ENCODE data around the gene SMAD1.

Gene SMAD1

DNA sequence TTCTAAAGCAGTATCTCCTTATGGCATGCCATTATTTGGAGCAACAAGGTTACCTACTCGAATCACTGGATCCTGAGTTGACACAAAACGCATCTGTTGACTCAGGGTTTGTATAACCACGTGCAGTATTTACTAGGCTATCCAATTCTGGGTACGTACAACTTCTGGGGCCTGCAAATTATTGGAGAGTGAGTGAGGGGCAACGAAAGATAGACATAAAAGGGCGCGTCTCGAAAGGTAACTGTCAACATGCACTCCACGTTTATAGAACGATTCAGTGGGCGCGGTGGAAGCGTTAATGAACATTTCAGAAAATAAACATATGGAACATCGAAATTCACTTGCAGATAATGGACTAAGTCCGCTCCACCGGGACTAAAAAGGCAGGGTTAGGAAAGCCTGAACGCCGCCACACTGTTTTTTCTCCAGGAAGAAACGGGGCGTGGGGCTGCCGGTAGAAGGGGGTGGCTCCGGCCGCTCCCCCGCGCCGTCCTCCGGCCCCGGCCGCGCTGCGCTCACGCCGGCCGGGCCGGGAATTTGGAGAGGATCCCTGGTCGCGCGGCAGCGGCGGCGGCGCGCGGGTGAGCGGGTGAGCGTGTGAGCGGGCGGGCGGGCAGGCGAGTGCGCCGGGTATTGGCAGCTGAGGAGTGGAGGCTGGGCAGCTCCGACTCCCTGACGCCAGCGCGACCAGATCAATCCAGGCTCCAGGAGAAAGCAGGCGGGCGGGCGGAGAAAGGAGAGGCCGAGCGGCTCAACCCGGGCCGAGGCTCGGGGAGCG lies at the start of gene SMAD1:
Gene SMAD1 (plus strand): TSS at position 690 of the 778 bp plus-strand sequence. CDS start 32,761 bp downstream, outside the sequence.
- DNase-seq (ENCODE audit: low read depth in 2 of 2): peak; percentile 17 to 22

DNA sequence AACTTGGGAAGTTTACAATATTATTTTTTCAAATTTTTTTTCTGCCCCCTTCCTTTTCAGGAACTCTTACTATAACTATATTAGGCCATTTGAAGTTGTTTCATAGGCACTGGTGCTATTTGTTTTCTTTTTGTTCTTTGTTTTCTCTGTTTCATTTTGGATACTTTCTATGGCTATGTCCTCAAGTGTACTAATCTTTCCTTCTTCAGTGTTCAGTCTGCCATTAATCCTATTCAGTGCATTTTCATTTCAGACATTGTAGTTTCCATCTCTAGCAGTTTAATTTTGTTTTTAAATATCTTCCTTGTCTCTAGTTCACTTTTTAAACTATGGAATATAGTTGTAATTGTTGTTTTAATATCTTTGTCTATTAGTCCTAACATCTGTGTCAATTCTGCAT lies 48.0 kb upstream of the SMAD1 start:
- no peak for DNase-seq (ENCODE audit: low read depth in 2 of 2)

DNA sequence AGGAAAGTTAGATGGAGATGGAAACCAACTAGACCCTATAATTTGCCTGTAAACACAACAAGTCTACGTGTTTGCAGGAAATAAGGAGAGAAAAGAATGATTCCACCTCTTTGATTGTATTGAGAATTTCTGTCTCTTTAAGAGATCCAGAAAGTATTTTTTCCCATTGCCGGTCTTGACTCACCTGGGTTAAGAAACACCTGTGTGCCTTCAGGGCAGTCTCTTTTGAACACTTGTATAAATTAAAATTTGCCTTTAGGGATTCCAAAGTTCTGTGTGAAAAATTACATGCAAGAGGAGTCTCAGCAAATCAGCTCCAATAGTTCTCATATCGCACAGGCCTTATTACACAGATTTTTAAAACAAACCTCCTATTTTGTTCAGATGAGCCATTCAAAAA lies 46.0 kb upstream of the SMAD1 start:
- DNase-seq (ENCODE audit: low read depth in 2 of 2): no peak

DNA sequence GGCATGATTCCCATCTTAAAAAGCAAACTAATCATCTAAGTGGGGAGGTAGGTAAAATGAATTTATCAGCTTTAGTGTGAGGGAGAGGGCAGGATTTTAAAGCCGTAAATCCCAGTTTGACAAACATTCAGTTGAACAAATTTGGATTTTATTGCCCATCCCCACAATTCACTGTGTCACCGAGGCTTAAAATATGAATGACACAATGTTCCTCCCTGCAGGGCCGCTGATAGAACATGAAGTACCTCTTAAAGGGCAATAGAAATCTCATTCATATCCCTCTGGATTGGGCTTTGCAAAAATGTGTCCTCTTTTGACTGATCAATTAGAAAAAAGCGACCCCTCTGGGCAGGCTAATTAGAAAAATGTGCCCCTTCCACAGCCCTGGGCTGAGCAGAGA lies 45.5 kb upstream of the SMAD1 start:
- DNase-seq (ENCODE audit: low read depth in 2 of 2): no peak

DNA sequence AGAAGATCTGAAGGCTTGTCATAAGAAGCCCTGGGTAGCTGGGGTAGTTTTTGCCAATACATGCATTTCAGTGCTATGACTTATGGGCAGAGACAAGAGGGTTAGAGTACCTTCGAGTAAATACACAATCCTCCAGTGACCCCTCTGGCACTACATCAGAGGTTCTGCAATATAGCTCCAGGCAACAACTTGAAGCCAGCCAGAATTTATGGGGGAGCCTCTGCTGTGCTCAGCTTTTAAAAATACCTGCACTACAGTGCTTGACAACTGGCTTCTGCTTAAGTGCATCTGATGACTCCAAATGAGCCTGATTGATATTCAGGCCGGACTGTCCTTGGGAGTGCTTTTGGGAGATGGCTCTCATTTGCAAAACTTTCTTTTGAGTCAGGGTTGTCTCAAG lies 44.9 kb upstream of the SMAD1 start:
- DNase-seq (ENCODE audit: low read depth in 2 of 2): no peak

DNA sequence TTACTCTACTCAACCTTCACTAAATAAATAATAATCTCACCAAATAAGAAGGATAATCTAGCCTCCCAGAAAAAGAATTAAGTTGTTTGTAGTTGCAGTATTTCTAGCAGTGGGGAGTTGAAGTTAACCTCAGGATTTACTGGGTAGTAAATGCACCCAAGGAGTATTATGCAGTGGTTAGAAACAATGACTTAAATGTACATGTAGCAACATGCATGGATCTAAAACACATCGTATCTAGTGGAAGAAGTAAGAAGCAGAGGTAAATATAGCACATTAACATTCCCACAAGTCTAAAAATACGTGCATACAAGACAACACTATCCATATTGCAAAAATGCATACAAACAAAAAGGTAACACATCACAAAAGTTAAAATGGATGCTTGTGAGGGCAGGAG lies 44.2 kb upstream of the SMAD1 start:
- DNase-seq (ENCODE audit: low read depth in 2 of 2): no peak

DNA sequence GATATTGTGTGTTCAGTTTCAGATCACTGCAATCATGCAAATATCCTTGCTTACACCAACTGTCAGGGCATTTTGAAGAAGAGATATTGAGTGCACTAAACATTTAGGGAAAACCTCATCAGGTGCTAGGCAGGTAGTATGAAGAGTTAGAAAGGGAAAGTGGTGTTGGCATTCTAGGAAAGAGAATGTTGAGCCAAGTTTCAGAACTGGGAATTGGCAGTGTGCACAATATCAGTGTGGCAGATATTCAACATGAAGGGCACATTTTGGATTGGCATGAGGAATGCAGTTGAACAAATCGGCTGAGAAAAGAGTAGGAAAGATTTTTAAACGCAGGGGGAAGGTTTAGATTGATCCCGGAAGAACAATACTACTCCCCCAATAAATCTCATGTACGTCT lies 43.4 kb upstream of the SMAD1 start:
- no peak for DNase-seq (ENCODE audit: low read depth in 2 of 2)

DNA sequence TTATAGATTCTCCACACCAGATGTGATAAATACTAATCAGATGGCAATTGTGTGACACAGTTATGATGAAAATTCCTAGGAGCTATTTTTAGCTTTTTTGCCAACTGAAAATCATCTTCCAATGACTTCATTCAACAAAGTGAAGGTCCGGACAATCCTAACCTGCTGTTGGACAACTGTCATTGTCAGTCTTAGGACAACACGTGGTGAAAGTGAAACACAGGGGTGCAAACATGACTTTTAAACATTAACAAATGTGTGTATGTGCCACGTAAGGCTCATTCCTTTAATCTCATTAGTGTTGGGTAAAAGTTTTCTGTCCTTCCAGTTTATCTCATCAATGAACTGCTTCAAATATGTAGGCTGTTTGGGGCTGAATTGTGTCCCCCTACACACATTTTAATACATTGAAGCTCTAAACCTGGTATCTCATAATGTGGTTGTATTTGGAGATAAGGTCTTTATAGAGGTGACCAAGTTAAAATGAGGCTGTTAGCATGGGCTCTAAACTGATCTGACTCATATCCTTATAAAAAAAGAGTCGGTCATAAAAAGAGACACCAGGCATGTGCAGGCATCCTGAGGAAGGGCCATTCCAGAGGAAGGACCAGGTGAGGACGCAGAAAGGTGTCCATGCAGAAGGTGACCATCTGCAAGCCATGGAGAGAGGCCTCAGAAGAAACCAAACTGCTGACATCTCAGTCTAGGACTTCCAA lies 41.2 kb upstream of the SMAD1 start:
- no peak for DNase-seq (ENCODE audit: low read depth in 2 of 2)

DNA sequence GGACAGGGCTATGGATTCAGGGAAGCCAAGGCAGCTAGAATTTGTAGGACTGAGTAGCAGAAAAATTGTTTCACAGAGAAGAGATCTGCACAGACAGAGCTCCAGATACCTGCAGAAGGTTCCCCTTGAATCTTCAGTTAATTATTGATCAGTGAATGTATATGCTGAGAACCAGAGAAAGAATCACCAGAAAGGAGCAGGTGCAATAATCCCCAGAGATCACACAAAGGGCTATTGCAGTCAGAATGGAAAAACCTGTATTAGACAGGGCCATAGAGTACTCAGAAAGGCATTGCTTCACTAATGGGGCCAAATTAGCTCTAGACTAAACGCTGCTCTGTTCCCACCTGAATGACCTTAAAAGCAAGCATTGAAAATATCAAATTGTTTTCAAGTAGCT lies 35.5 kb upstream of the SMAD1 start:
- no peak for DNase-seq (ENCODE audit: low read depth in 2 of 2)

DNA sequence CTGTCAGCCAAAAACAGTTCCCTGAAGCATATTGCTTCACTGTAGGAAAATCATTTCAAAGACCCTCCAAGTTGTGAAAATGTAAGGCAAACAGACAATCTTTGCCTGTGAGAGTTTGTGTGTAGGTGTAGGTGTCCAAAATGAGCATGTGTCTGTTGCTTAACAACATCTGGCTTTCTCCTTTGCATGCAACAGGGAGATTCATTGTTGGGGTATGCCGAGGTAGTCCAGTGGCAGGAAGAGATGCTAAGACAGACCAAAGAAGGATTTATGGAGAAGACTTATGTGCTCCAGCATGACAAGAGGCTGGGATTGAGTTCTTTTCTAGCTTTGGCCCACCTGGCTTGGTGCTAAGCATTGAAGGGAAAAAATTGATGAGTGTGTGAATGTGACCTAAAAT lies 29.8 kb upstream of the SMAD1 start:
- DNase-seq (ENCODE audit: low read depth in 2 of 2): no peak

DNA sequence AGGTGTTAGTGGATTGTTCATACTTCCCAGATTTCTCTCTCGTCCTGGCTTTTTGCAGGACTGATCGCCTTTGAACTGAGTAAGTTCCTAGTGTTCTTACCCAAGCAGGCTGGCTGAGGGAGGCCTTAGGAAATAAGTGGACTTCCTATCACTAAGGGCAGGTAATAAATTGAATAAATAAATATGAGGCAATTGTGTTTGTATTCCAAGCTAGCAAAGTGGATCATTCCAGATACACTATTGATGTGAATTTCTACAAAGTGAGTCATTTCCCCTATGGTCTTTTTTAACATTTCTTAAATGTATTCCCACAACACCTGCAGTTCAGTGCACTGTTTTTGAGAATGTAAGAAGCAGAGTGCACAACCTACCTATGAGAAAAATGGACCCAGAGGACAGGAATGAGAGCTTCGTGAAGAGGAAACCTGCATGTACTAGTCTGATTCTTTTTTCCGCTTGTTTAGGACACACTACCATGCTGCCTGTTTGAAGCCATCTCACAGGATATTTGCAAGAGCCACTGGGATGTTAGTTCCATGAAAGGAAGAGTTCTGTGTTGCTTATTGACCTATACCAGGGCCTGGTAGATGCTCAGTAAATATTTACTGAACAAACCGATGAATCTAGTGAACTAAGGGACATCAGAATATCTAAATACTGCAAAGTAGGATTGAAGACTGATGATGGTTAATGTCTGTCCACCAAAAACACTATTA lies 29.0 kb upstream of the SMAD1 start:
- no peak for DNase-seq (ENCODE audit: low read depth in 2 of 2)

DNA sequence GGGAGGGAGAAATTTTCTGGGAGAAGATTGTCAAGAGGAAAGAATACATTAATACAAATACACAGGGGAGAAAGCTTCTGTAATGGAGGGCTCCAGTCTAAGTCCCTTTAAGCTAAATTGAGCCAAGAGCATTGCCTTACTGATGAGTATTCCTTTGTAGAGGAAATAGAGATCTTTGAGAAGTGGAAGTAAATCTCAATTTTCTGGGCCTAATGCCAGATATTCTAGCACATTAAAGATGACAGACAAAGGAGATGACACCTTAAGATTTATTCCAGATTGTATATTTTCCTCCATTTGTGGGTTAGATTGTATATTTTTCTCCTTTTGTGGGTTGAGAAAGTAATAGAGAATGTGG lies 28.5 kb upstream of the SMAD1 start:
- no peak for DNase-seq (ENCODE audit: low read depth in 2 of 2)

DNA sequence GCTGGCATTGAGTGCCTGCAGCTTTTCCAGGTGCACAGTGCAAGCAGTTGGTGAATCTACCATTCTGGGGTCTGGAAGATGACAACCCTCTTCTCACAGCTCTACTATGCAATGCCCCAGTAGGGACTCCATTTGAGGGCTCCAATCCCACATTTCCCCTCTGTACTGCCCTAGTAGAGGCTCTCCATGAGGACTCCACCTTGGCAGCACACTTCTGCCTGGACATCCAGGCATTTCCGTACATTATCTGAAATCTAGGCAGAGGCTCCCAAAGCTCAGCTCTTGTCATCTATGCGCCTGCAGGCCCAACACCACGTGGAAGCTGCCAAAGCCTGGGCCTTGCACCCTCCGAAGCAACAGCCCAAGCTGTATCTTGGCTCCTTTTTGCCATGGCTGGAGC lies 8.4 kb upstream of the SMAD1 start:
- no peak for DNase-seq (ENCODE audit: low read depth in 2 of 2)

DNA sequence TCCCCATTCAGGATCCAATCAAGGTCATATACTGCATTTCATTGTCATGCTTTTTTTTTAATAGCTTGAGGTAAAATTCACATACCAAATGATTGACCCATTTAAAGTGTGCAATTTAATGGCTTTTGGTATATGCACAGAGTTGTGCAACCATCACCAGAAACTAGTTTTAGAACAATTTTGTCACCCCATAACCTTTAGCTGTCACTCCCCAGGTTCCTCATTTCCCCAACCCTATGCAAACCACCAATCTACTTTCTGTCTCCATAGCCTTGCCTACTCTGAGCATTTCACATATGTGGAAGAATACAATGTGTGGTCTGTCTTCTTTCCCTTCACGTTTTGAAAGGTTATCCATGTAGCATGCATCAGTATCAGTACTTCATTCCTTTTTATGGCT lies 1.4 kb upstream of the SMAD1 start:
- no peak for DNase-seq (ENCODE audit: low read depth in 2 of 2)

DNA sequence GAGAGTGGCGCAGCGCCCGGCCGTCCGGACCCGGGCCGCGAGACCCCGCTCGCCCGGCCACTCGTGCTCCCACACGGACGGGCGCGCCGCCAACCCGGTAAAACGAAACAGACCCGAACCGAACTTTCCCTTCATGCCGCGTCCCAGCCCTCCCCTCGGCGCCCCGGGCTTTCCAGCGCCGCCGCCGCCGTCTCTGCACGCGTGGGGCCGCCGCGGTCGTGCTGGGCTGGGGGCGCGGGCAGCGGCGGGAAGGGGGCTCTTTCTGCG lies 222 bp downstream of the SMAD1 start:
- no peak for DNase-seq (ENCODE audit: low read depth in 2 of 2)

DNA sequence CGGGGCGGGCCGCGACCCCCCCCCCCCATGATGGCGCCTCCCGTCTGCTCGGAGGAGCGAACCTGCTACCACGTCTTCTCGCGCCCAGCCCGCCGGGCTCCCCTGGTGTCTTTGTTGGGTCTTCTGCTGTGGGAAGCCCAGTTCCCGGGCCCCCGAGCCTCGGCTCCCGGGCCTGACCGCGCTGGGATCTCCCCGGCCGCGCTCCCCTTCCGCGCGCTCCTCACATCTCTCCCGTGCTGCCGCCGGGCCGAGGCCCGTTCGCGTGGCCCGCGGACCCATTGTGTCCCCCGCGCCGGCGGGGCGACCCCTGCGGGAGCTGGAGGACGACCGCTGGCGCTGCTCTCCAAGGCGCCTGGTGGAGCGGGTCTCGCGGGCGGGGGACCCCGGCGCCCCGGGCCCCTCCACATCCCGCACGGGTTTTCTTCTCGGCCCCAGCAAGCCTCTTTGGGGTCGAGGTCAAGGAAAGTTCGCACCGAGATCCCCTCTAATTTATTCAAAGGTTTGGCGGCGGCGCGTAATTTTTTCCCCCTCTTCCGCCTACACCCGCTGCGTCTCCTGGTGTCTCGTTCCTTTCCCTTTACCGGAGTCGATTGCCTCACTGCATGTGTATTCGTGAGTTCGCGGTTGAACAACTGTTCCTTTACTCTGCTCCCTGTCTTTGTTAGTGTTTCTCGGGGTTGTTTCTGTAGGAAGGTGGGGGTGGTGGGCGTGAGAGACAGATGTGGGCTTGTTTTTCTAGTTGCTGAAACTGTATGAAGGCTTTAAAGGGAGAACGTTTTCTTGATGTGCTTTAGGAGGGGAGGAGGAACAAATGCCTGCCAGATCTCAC lies 770 bp downstream of the SMAD1 start:
- DNase-seq (ENCODE audit: low read depth in 2 of 2): peak; percentile 63 to 68

DNA sequence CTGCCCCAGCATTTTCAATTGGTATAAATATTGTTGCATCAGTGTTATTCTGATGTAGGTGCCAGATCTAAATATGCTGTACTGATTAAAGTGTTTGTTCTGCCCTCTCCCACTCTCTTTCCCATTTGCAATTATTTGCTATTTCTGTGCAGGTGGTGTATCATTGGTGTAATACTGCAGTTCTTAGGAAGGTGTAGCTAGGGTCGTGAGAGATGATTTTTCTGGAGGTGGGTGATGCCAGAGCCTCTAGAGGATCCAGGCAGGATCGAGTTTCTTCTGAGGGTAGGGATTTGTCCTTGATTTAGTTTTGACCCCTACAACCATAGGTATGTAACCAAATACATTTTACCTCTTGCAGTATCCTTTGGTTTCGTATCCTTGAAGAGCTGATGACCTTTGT lies 1.9 kb downstream of the SMAD1 start:
- DNase-seq (ENCODE audit: low read depth in 2 of 2): no peak

DNA sequence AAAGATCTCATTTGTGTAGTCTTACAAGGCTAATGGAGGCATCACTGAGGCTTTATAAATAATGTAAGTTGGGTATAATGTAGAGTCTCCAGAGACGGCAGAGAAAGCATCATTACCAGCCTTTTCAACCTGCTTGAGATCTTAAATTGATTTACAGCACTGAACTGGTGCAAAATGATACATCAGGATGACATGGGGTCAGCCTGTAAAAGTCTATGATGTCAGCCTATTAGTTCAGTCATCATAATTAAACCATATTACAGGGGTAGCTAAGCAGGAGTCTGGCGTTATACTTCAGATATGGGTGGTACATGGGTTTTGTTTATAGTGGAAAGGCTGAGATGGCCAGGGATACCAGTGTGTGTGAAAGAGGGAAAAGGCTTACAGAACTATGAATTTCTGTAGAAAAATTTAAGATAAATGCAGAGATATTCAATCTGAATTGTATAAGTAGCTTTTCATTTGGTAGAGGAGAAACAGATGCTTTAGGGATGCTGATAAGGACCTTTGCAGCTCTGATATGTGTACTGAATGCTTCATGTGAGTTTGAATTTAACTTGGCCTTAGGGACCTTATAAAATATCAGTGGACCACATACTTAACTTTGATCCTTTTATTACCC lies 2.7 kb downstream of the SMAD1 start:
- DNase-seq (ENCODE audit: low read depth in 2 of 2): no peak

DNA sequence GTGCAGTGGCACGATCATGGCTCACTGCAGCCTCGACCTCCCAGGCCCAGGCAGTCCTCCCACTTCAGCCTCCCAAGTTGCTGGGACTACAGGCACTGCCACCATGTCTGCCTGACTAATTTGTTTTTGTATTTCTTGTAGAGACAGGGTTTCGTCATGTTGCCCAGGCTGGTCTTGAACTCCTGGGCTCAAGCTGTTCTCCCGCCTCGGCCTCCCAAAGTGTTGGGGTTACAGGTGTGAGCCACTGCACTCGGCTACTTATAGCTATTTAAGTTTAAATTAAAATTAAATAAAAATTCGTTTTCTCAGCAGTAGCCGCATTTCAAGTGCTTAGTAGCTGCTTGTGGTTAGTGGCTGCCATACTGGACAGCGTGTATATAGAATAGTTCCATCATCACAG lies 3.5 kb downstream of the SMAD1 start:
- no peak for DNase-seq (ENCODE audit: low read depth in 2 of 2)

DNA sequence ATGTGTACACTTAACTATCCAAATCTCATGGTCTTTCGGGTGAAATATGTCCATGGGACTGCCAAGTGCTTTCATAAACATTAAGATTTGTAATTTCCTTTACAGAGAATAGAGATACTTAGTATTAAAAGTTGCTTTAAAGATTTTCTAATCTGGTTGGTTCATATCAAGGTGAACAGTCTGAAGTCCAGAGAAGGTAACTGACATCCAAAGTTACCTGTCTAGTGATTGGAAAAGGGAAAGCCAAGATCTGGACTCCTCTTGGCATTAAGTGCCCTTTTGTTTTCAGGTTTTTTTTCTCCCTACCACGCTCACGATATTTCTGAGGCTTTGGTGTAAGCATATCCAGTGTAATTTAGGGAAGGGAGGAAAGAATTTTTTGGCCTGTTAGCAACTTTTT lies 5.0 kb downstream of the SMAD1 start:
- no peak for DNase-seq (ENCODE audit: low read depth in 2 of 2)

DNA sequence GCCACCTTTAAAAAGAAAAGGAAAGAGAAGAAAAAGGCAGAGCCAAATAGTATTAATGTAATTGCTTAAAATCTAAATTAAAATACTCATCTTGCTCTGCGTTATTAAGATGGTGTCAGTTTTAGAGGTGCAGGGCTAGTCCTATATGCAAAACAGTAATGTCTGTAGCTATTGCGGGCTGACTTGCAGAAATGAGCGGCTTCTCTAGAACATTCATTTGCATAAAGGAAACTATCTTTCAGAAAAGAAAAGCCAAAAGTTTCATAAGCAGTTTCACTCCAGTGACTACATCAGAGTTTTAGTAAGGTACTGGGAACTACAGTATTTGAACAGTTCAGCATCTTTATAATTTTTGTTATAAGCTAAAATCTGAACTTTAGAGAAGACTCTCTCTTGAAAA lies 6.0 kb downstream of the SMAD1 start:
- no peak for DNase-seq (ENCODE audit: low read depth in 2 of 2)

DNA sequence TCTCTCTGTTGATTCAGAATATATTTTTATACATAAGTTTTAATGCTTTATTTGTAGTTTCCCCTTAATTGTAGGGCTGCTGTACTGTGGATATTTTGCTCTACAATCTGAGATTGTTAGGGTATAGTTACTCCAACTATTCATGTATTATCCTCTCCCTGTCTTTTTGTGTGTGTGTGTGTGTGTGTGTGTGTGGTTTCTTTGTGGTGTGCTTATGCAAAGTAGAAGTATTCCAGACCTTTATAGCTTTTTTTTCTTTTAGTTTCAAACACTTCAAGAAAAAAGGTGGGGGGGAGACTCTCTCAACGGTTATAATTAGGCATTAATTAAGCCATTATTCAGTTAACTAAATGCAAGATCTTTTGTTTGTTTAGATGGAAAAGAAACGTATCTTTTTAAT lies 6.7 kb downstream of the SMAD1 start:
- DNase-seq (ENCODE audit: low read depth in 2 of 2): no peak

All from stimulated activated CD8-positive, alpha-beta memory T cell treated with anti-CD3 and anti-CD28 coated beads, Interleukin-15, amount 100 ng/mL, for 48 hours (primary cell).